GM23248 (cell line): ENCODE measurements around the gene JKAMP. TPM values are rescaled to one million over a fixed set of nuclear protein-coding genes. Genes with fewer than 3 reads are reported as not detected.

ENCODE experiments used
- DNase-seq: peaks from one replicate; pipeline ENCODE4 v3.0.0-alpha.2; 2015
- H2AFZ ChIP-seq: fragments of 200-600 bp; sonication (generic); 2 replicates; pipeline ENCODE4 v1.6.1; 2016; ENCODE audit warnings: antibody characterized with exemption
- H3F3A ChIP-seq: fragments of 200-600 bp; sonication (generic); 2 replicates; pipeline ENCODE4 v1.6.1; 2016; ENCODE audit warnings: mild to moderate bottlenecking, antibody characterized with exemption, mixed run types; ENCODE audit not compliant: insufficient read depth
- H3K27ac ChIP-seq: fragments of 200-600 bp; sonication (generic); 2 replicates; pipeline ENCODE4 v1.5.1; 2016; ENCODE audit warnings: mild to moderate bottlenecking
- H3K27me3 ChIP-seq: fragments of 200-600 bp; sonication (generic); replicated peaks from 2 replicates; pipeline ENCODE4 v1.6.1; 2016; ENCODE audit warnings: mild to moderate bottlenecking; ENCODE audit not compliant: insufficient read depth
- H3K36me3 ChIP-seq: fragments of 200-600 bp; sonication (generic); 2 replicates; pipeline ENCODE4 v1.6.1; 2016; ENCODE audit warnings: low read depth, mild to moderate bottlenecking
- H3K4me1 ChIP-seq: fragments of 200-600 bp; sonication (generic); 2 replicates; pipeline ENCODE4 v1.6.1; 2016; ENCODE audit warnings: mild to moderate bottlenecking; ENCODE audit not compliant: insufficient read depth
- H3K4me2 ChIP-seq: fragments of 200-600 bp; sonication (generic); one replicate; pipeline ENCODE4 v1.6.1; 2016; ENCODE audit warnings: mild to moderate bottlenecking; ENCODE audit not compliant: unreplicated experiment
- H3K4me3 ChIP-seq: fragments of 200-600 bp; sonication (generic); 2 replicates; pipeline ENCODE4 v1.5.1; 2016; ENCODE audit warnings: mild to moderate bottlenecking
- H3K79me2 ChIP-seq: fragments of 200-600 bp; sonication (generic); 2 replicates; pipeline ENCODE4 v1.6.1; 2016; ENCODE audit warnings: mild to moderate bottlenecking; ENCODE audit not compliant: insufficient read depth
- H3K9ac ChIP-seq: fragments of 200-600 bp; sonication (generic); 2 replicates; pipeline ENCODE4 v1.6.1; 2016; ENCODE audit warnings: mild to moderate bottlenecking
- H3K9me2 ChIP-seq: fragments of 200-600 bp; sonication (generic); 2 replicates; pipeline ENCODE4 v1.6.1; 2016; ENCODE audit warnings: mixed run types, mild to moderate bottlenecking, moderate library complexity; ENCODE audit not compliant: insufficient read depth
- H3K9me3 ChIP-seq: fragments of 200-600 bp; sonication (generic); one replicate; pipeline ENCODE4 v1.6.1; 2017; ENCODE audit warnings: low read depth
- H4K20me1 ChIP-seq: fragments of 200-600 bp; sonication (generic); 2 replicates; pipeline ENCODE4 v1.6.0; 2016; ENCODE audit not compliant: insufficient read depth
- EZH2 ChIP-seq: fragments of 200-600 bp; sonication (generic); IDR thresholded peaks from 2 replicates; pipeline ENCODE4 v1.6.1; 2018; ENCODE audit warnings: antibody characterized with exemption, mild to moderate bottlenecking; ENCODE audit not compliant: insufficient read depth, poor library complexity, severe bottlenecking
- EZH2phosphoT487 ChIP-seq: fragments of 200-600 bp; sonication (generic); IDR thresholded peaks from 2 replicates; pipeline ENCODE4 v1.6.1; 2018; ENCODE audit warnings: antibody characterized with exemption, moderate library complexity, mild to moderate bottlenecking, low read depth; ENCODE audit not compliant: insufficient read depth
- WGBS, 2 experiments: methylation state at CpG; one replicate each; pipeline ENCODE4 v1.1.6; 2015 to 2017; ENCODE audit warnings: low lambda C conversion rate in 2 of 2, low coverage in 1 of 2; ENCODE audit errors: missing lambda C conversion rate in 2 of 2; 5-methylcytosine and 5-hydroxymethylcytosine counted together
- in situ Hi-C: fragments of 300-500 bp; cut with MboI; formaldehyde crosslinking; loops from 2 replicates; pipeline ENCODE4 v1.15.0; 2020
- polyA plus RNA-seq: library from polyadenylated mRNA; unstranded; fragments of >200 nt; fragmentation: Nextera tagmentation; extraction: Ambion mirVana; gene quantifications from 2 replicates; pipeline ENCODE4 v1.2.1, GENCODE V29; 2016
- total RNA-seq: library from RNA; depleted of rRNA; stranded (reverse); fragments of >200 nt; shearing (Covaris generic); gene quantifications from 2 replicates; pipeline ENCODE4 v1.2.3, GENCODE V29; 2014

The JKAMP gene
- total and polyA plus RNA-seq, 2 experiments from 2014 or later = 93.4 to 120 TPM

GRCh38 chr14:59532419-59532818, 48.1 kb downstream of the JKAMP start:
- no peak for TF ChIP-seq EZH2
- TF ChIP-seq EZH2phosphoT487 = no peak
- no peak overlapping the region for H2AFZ ChIP-seq
- H3K27ac ChIP-seq = no peak overlapping the region
- no peak for DNase-seq
- no peaks in the 10 kb centered on the region for H3K4me1 ChIP-seq
- H3K9ac ChIP-seq = no peak overlapping the region
- H3K27me3 ChIP-seq = no peaks in the 10 kb centered on the region
- H3K9me2 ChIP-seq = no peaks in the 10 kb centered on the region
- H3F3A ChIP-seq = no peaks in the 10 kb centered on the region
- WGBS, 2 experiments = 25 to 50% methylated on average over 1 of the region's 1 CpG
- no peak overlapping the region for H3K4me2 ChIP-seq
- in situ Hi-C loops = no loop called here
- no peaks in the 10 kb centered on the region for H3K36me3 ChIP-seq
- no peaks in the 10 kb centered on the region for H4K20me1 ChIP-seq
- H3K79me2 ChIP-seq = no peaks in the 10 kb centered on the region
- H3K9me3 ChIP-seq = no peaks in the 10 kb centered on the region
- H3K4me3 ChIP-seq = no peak overlapping the region

- in situ Hi-C loops = no loop called here
- no peak overlapping the region for H3K4me2 ChIP-seq
- H3K9me2 ChIP-seq = no peaks in the 10 kb centered on the region
- H3K27me3 ChIP-seq = no peaks in the 10 kb centered on the region
- H3F3A ChIP-seq = no peaks in the 10 kb centered on the region
- no peak overlapping the region for H2AFZ ChIP-seq
- TF ChIP-seq EZH2 (no peak), EZH2phosphoT487 (no peak)
- no peaks in the 10 kb centered on the region for H3K4me1 ChIP-seq
- 55 to 58% methylated on average over 7 of the region's 7 CpGs for WGBS, 2 experiments
- no peaks in the 10 kb centered on the region for H3K36me3 ChIP-seq
- H3K27ac ChIP-seq = no peak overlapping the region
- H3K9me3 ChIP-seq = no peaks in the 10 kb centered on the region
- no peak overlapping the region for H3K9ac ChIP-seq
- no peak overlapping the region for H3K4me3 ChIP-seq
- no peaks in the 10 kb centered on the region for H4K20me1 ChIP-seq
- H3K79me2 ChIP-seq = no peaks in the 10 kb centered on the region
- no peak for DNase-seq
These were observed 50.2 kb downstream of the JKAMP start for GRCh38 chr14:59534361-59534987.

- TF ChIP-seq EZH2phosphoT487 = no peak
- TF ChIP-seq EZH2 = no peak
- WGBS, 2 experiments = 60 to 74% methylated on average over 1 of the region's 1 CpG
These were observed 53.2 kb downstream of the JKAMP start for GRCh38 chr14:59537476-59537875.

GRCh38 chr14:59538936-59539335, 54.6 kb downstream of the JKAMP start:
- no peaks in the 10 kb centered on the region for H3K27me3 ChIP-seq
- no peak for DNase-seq
- H3F3A ChIP-seq = no peaks in the 10 kb centered on the region
- in situ Hi-C loops = no loop called here
- TF ChIP-seq EZH2 (no peak), EZH2phosphoT487 (no peak)
- no peak overlapping the region for H3K4me2 ChIP-seq
- no peaks in the 10 kb centered on the region for H3K9me2 ChIP-seq
- 68 to 72% methylated on average over 4 of the region's 4 CpGs for WGBS, 2 experiments
- no peak overlapping the region for H2AFZ ChIP-seq
- H3K27ac ChIP-seq = no peak overlapping the region
- no peak overlapping the region for H3K9ac ChIP-seq
- no peaks in the 10 kb centered on the region for H3K9me3 ChIP-seq
- no peak overlapping the region for H3K4me3 ChIP-seq
- H4K20me1 ChIP-seq = no peaks in the 10 kb centered on the region
- no peaks in the 10 kb centered on the region for H3K79me2 ChIP-seq
- no peaks in the 10 kb centered on the region for H3K4me1 ChIP-seq
- H3K36me3 ChIP-seq = no peaks in the 10 kb centered on the region

More at GRCh38 chr14:59537476-59537875, 53.2 kb downstream of the JKAMP start:
- no peak overlapping the region for H3K4me2 ChIP-seq
- no peak overlapping the region for H3K27ac ChIP-seq
- no peaks in the 10 kb centered on the region for H3K9me3 ChIP-seq
- no peak overlapping the region for H3K9ac ChIP-seq
- no peak for DNase-seq
- in situ Hi-C loops = no loop called here
- H2AFZ ChIP-seq = no peak overlapping the region
- H3K9me2 ChIP-seq = no peaks in the 10 kb centered on the region
- H3K4me3 ChIP-seq = no peak overlapping the region
- no peaks in the 10 kb centered on the region for H3K27me3 ChIP-seq
- no peaks in the 10 kb centered on the region for H3K79me2 ChIP-seq
- H3F3A ChIP-seq = no peaks in the 10 kb centered on the region
- no peaks in the 10 kb centered on the region for H4K20me1 ChIP-seq
- no peaks in the 10 kb centered on the region for H3K4me1 ChIP-seq
- no peaks in the 10 kb centered on the region for H3K36me3 ChIP-seq
